ENCODE results near the gene USP34. TPM values are rescaled to one million over a fixed set of nuclear protein-coding genes. Genes with fewer than 3 reads are reported as not detected.
"Not testable (repeated sequence)": the region's sequence is repeated elsewhere in the genome, so short reads cannot be mapped to it uniquely, and the experiment has no call there.

Gene USP34
- total and polyA plus RNA-seq, 9 of the 15 experiments (the other 6 are each of a cell fraction or from before 2014, with no cell fraction given): 19.8 to 108 (median 67.8) TPM

GRCh38 chr2:61476929-61477589 is 6.2 kb upstream of the USP34 start:
- BruUV-seq (replicated peaks); H3K27ac ChIP-seq (ENCODE audit: extremely low read depth, low read depth, low read length); H3K4me1 ChIP-seq (replicated peaks in 1 of 2; ENCODE audit: control insufficient read depth in 2 of 2, insufficient read depth in 2 of 2, low read length in 2 of 2); H3K27me3 ChIP-seq (ENCODE audit: control insufficient read depth in 2 of 2, insufficient read depth in 2 of 2, low read length in 2 of 2); DNase-seq (ENCODE audit: extremely low read depth in 1 of 4, low spot score in 3 of 4); H3K9me3 ChIP-seq (replicated peaks; ENCODE audit: control insufficient read depth, insufficient read depth, low read depth, low read length); H3K4me3 ChIP-seq; in situ Hi-C loops (cut with MboI); H2AFZ ChIP-seq (ENCODE audit: low read depth, low read length); H3K9ac ChIP-seq (ENCODE audit: insufficient read depth in 1 of 2, low read depth in 2 of 2, low read length in 2 of 2); H4K20me1 ChIP-seq (replicated peaks; ENCODE audit: control insufficient read depth, insufficient read depth, low read length); H3K9me1 ChIP-seq (ENCODE audit: control insufficient read depth, insufficient read depth, low read length); H3K4me2 ChIP-seq (ENCODE audit: insufficient read depth, low read length); CTCF ChIA-PET (ENCODE audit: low intra/inter-chr PET ratio); TF ChIP-seq MYNN (CRISPR knock-in tag; IDR thresholded peaks at IDR 0.05): not testable (repeated sequence)
- 60% methylated on average over 11 of the region's 12 CpGs for WGBS (ENCODE audit: insufficient coverage, low coverage, missing lambda C conversion rate)
- ATAC-seq: peak; percentile 26
- FAIRE-seq: peak; percentile 44
- H3K36me3 ChIP-seq (ENCODE audit: control insufficient read depth, insufficient read depth, low read length): peaks cover 62% of the 10 kb centered on the region
- H3K79me2 ChIP-seq (ENCODE audit: control insufficient read depth, insufficient read depth, low read length): peaks cover 15% of the 10 kb centered on the region
- intact Hi-C loops (cut with micrococcal nuclease): loop anchor here (10.0 kb wide), 1 partner anchor 342 kb away; no protein-coding TSS in a partner anchor
- POLR2A ChIA-PET: interaction anchor here (0.8 to 1.4 kb wide), 3 partner anchors 13 to 18 kb away, joined by 3 to 4 read pairs (median 3); no protein-coding TSS in a partner anchor
- TF ChIP-seq POLR2AphosphoS2 (IDR thresholded peaks at IDR 0.05; ENCODE audit: low read length) (peak; percentile 36; the same call in 1 of the 2 replicates), POLR2AphosphoS5 (IDR thresholded peaks at IDR 0.05; ENCODE audit: control insufficient read depth, insufficient read depth, low read depth, low read length) (peak; percentile 66; the same call in 1 of the 2 replicates), MYNN (IDR thresholded peaks at IDR 0.05) (peak; percentile 50), POLR2A (conservative IDR thresholded peaks at IDR 0.05) (peak; percentile 75), VEZF1 (CRISPR knock-in tag; IDR thresholded peaks at IDR 0.05) (0 out of 2 replicates have a peak, but pooled peaks have one; percentile 15), CREB5 (CRISPR knock-in tag; IDR thresholded peaks at IDR 0.05) (0 out of 2 replicates have a peak, but pooled peaks have one; percentile 46), POLR2B (IDR thresholded peaks at IDR 0.05; ENCODE audit: low read depth, partially characterized antibody) (peak; percentile 47), ZNF384 (IDR thresholded peaks at IDR 0.05; ENCODE audit: low read depth, low read length) (peak; percentile 54; the same call in 1 of the 2 replicates), SUPT5H (IDR thresholded peaks at IDR 0.05) (peak; percentile 71), ZBED1 (IDR thresholded peaks at IDR 0.05) (peak; percentile 29; the same call in 1 of the 2 replicates), ZBTB9 (CRISPR knock-in tag; IDR thresholded peaks at IDR 0.05) (0 out of 2 replicates have a peak, but pooled peaks have one; percentile 23), BHLHE40 (IDR thresholded peaks at IDR 0.05; ENCODE audit: low read length) (peak; percentile 31; the same call in 1 of the 2 replicates)

All from K562 (cell line).